Measurements from ENCODE around the gene XYLT2. TPM values are rescaled to one million over a fixed set of nuclear protein-coding genes. Genes with fewer than 3 reads are reported as not detected.

XYLT2 gene
- total and polyA plus RNA-seq, 7 donors: 2.8 to 6.3 (median 4.0) TPM

DNA sequence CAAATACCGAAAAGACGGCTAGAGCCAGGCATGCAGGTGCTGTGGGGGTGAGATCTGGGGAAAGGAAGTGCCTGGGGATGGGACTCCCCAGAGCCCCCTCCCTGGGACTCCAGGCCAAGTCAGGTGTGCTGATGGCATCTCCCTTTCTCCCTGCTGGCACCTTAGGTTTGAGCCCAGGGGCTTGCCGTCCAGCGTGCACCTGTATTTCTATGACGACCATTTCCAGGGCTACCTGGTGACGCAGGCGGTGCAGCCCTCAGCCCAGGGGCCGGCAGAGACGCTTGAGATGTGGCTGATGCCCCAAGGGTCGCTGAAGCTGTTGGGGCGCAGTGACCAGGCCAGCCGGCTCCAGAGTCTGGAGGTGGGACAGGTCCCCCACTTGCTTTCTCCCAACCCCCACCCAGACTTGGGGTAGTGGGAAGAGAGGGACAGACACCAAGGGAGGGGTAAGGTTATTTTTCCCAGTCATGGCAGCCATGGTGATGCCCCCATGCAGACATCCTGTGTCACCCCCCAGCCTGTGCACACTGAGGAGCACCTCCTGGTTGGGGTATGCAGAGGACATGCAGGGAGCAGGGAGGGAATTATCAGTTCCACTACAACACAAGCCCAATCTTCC lies 11.1 kb downstream of the XYLT2 start:
- H3K27me3 ChIP-seq (ENCODE audit: insufficient read depth in 3 of 3, low read length in 2 of 3): no peaks in the 10 kb centered on the region

DNA sequence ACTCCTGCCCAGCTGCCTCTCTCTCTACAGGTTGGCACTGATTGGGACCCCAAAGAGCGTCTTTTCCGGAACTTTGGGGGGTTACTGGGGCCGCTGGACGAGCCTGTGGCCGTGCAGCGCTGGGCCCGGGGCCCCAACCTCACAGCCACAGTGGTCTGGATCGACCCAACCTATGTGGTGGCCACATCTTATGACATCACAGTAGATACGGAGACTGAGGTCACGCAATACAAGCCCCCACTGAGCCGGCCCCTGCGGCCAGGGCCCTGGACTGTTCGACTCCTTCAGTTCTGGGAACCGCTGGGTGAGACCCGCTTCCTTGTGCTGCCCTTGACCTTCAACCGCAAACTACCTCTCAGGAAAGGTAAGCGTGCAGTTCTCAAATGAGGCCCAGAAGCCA lies 12.3 kb downstream of the XYLT2 start:
- intact Hi-C loops (cut with DNase I): no loop called here
- Histone ChIP-seq H3K27ac (no peak overlapping the region), H3K4me3 (no peak overlapping the region), H3K4me1 (peaks cover 5% of the 10 kb centered on the region), H3K9me3 (no peaks in the 10 kb centered on the region), H3K36me3 (ENCODE audit: insufficient read depth in 1 of 2, low read depth in 1 of 2) (peaks cover 0 to 68% of the 10 kb centered on the region in 2 donors), H3K27me3 (ENCODE audit: insufficient read depth in 3 of 3, low read length in 2 of 3) (no peaks in the 10 kb centered on the region)
- 93 to 97% (median 95%) methylated on average over 17 of the region's 17 CpGs for WGBS, 3 donors
- DNase-seq (no peak), ATAC-seq (no peak)
- TF ChIP-seq, protein P1, sequence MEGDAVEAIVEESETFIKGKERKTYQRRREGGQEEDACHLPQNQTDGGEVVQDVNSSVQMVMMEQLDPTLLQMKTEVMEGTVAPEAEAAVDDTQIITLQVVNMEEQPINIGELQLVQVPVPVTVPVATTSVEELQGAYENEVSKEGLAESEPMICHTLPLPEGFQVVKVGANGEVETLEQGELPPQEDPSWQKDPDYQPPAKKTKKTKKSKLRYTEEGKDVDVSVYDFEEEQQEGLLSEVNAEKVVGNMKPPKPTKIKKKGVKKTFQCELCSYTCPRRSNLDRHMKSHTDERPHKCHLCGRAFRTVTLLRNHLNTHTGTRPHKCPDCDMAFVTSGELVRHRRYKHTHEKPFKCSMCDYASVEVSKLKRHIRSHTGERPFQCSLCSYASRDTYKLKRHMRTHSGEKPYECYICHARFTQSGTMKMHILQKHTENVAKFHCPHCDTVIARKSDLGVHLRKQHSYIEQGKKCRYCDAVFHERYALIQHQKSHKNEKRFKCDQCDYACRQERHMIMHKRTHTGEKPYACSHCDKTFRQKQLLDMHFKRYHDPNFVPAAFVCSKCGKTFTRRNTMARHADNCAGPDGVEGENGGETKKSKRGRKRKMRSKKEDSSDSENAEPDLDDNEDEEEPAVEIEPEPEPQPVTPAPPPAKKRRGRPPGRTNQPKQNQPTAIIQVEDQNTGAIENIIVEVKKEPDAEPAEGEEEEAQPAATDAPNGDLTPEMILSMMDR (IDR thresholded peaks at IDR 0.05): no peak

More for the DNA sequence above, 11.1 kb downstream of the XYLT2 start:
- no peaks in the 10 kb centered on the region for H3K9me3 ChIP-seq
- H3K36me3 ChIP-seq (ENCODE audit: insufficient read depth in 1 of 2, low read depth in 1 of 2): peaks cover 0 to 68% of the 10 kb centered on the region in 2 donors
- intact Hi-C loops (cut with DNase I): no loop called here
- H3K4me3 ChIP-seq: no peak overlapping the region
- no peak for DNase-seq
- H3K4me1 ChIP-seq: no peaks in the 10 kb centered on the region
- TF ChIP-seq, protein P1 (IDR thresholded peaks at IDR 0.05): no peak
- ATAC-seq: no peak
- H3K27ac ChIP-seq: no peak overlapping the region
- WGBS, 3 donors: 90 to 97% (median 95%) methylated on average over 12 of the region's 12 CpGs

DNA sequence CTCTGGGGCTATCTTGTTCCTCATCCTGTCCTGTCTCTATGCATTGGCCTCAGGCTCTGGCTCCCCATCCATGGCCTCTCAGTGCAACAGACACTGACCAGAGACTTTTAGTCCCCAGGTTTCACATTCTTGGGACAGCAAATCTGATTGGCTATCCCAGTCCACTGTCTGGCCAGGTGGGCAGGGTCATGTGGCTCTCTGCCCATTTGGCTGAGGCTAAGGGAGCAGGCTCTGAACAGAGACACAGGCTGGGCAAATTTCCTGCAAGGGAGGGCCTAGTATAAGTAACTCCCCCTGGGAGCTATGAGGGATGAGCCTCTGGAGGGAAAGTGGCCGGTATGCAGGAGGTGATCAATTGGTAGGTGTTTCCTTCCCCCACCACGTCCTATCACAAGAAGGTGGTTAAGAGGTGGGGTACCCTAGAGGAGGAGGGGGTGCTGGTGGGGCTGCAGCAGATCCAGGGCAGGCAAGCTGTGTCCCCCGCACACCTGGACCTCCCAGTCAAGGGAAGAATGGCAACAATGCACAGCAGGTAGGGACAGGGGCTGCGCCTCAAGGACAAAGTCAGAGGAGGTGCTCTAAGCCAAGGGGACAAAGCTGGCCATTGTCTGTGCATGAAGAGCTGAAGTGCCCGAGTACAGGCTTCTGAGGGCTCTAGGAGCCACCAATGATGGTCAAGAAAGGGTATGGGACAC lies 13.2 kb downstream of the XYLT2 start:
- DNase-seq (no peak), ATAC-seq (no peak)
- no peak overlapping the region for H3K27ac ChIP-seq
- H3K36me3 ChIP-seq (ENCODE audit: insufficient read depth in 1 of 2, low read depth in 1 of 2): peaks cover 0 to 64% of the 10 kb centered on the region in 2 donors
- H3K4me1 ChIP-seq: peaks cover 5% of the 10 kb centered on the region
- intact Hi-C loops (cut with DNase I): no loop called here
- TF ChIP-seq, protein P1 (IDR thresholded peaks at IDR 0.05): no peak
- no peaks in the 10 kb centered on the region for H3K9me3 ChIP-seq
- 73 to 81% (median 77%) methylated on average over 5 of the region's 5 CpGs for WGBS, 3 donors
- no peak overlapping the region for H3K4me3 ChIP-seq
- H3K27me3 ChIP-seq (ENCODE audit: insufficient read depth in 3 of 3, low read length in 2 of 3): no peaks in the 10 kb centered on the region

DNA sequence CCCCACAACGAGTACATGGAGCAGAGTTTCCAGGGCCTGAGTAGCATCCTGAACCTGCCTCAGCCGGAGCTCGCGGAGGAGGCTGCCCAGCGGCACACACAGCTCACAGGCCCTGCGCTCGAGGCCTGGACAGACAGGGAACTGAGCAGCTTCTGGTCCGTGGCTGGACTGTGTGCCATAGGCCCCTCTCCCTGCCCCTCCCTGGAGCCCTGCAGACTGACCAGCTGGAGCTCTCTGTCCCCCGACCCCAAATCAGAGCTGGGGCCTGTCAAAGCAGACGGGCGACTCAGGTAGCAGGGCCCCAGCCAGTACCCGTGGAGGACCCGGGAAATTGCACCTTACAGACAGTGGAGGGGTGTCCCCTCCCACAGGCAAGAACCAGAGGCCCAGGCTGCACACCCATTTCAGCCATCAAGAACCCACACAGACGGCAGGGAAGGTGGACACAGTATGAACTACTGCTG lies 14.1 kb downstream of the XYLT2 start:
- Histone ChIP-seq H3K9me3 (no peaks in the 10 kb centered on the region), H3K4me1 (peaks cover 5% of the 10 kb centered on the region), H3K36me3 (ENCODE audit: insufficient read depth in 1 of 2, low read depth in 1 of 2) (peaks cover 0 to 62% of the 10 kb centered on the region in 2 donors), H3K27me3 (ENCODE audit: insufficient read depth in 3 of 3, low read length in 2 of 3) (no peaks in the 10 kb centered on the region), H3K27ac (no peak overlapping the region), H3K4me3 (no peak overlapping the region)
- no peak for DNase-seq
- WGBS, 3 donors: 80 to 86% (median 82%) methylated on average over 14 of the region's 14 CpGs
- TF ChIP-seq, protein P1 (IDR thresholded peaks at IDR 0.05): no peak
- ATAC-seq: no peak
- intact Hi-C loops (cut with DNase I): loop anchor here in 1 of 2 donors (5.0 kb wide), 1 partner anchor 107 kb away; the partner anchor contains the start of gene CHAD
